ENCODE measurements around the gene ELFN1. TPM values are rescaled to one million over a fixed set of nuclear protein-coding genes. Genes with fewer than 3 reads are reported as not detected.

ELFN1 gene
- polyA plus RNA-seq, 1 of the 3 experiments (the other 2 are of a cell fraction) = 0.05 TPM

GRCh38 chr7:1698951-1699350, 28.9 kb downstream of the ELFN1 start:
- H3K9ac ChIP-seq = no peak overlapping the region
- no peaks in the 10 kb centered on the region for H3F3A ChIP-seq (replicated peaks; ENCODE audit: insufficient read depth)
- no peak overlapping the region for H3K4me2 ChIP-seq
- CTCF ChIA-PET = interaction anchor here (0.8 to 1.4 kb wide), 4 partner anchors 13 to 120 kb away, joined by 3 read pairs; no protein-coding TSS in a partner anchor
- no peak overlapping the region for H3K4me3 ChIP-seq (ENCODE audit: low read depth in 2 of 2, low read length in 1 of 2)
- H4K20me1 ChIP-seq (ENCODE audit: insufficient read depth) = no peaks in the 10 kb centered on the region
- H3K79me2 ChIP-seq (ENCODE audit: insufficient read depth) = no peaks in the 10 kb centered on the region
- peaks cover 0 to 19% of the 10 kb centered on the region in 2 experiments; a peak in 1 of 4 replicates for H3K4me1 ChIP-seq (ENCODE audit: control insufficient read depth in 1 of 2, insufficient read depth in 2 of 2, low read depth in 1 of 2, low read length in 1 of 2)
- peaks cover 10% of the 10 kb centered on the region; the same call in 1 of the 2 replicates for H3K27me3 ChIP-seq (ENCODE audit: insufficient read depth)
- no peak overlapping the region for H3K27ac ChIP-seq (ENCODE audit: low read depth in 2 of 2, low read length in 1 of 2)
- H2AFZ ChIP-seq (ENCODE audit: low read depth) = no peak overlapping the region
- WGBS (ENCODE audit: low lambda C conversion rate) = 64% methylated on average over 6 of the region's 6 CpGs
- POLR2A ChIA-PET = no interaction called here
- H3K9me3 ChIP-seq = no peaks in the 10 kb centered on the region; the same call in 1 of the 2 replicates
- TF ChIP-seq, protein P1, sequence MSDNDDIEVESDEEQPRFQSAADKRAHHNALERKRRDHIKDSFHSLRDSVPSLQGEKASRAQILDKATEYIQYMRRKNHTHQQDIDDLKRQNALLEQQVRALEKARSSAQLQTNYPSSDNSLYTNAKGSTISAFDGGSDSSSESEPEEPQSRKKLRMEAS (IDR thresholded peaks at IDR 0.05; ENCODE audit: low read depth) = no peak
- no peak for TF ChIP-seq NRF1 (IDR thresholded peaks at IDR 0.05; ENCODE audit: low read depth, low read length)
- TF ChIP-seq POLR2AphosphoS5 (IDR thresholded peaks at IDR 0.05; ENCODE audit: low read depth, low read length) = no peak
- TF ChIP-seq SIN3A (IDR thresholded peaks at IDR 0.05; ENCODE audit: borderline replicate concordance, low read depth, low read length) = no peak
- TF ChIP-seq TCF12 (IDR thresholded peaks at IDR 0.05) = no peak
- TF ChIP-seq YY1 (IDR thresholded peaks at IDR 0.05; ENCODE audit: low read depth) = no peak
- TF ChIP-seq PBX3 (IDR thresholded peaks at IDR 0.05) = no peak
- TF ChIP-seq FOXJ3 (CRISPR knock-in tag; IDR thresholded peaks at IDR 0.05) = no peak
- TF ChIP-seq MEF2A (IDR thresholded peaks at IDR 0.05; ENCODE audit: borderline replicate concordance, low read depth) = no peak
- TF ChIP-seq REST (IDR thresholded peaks at IDR 0.05; ENCODE audit: low read depth, low read length) = no peak
- TF ChIP-seq USF2 (IDR thresholded peaks at IDR 0.05; ENCODE audit: borderline replicate concordance, low read depth, low read length) = no peak
- no peaks in the 10 kb centered on the region for H3K9me2 ChIP-seq
- no peak for DNase-seq
- H3K36me3 ChIP-seq (replicated peaks in 1 of 2; ENCODE audit: control insufficient read depth in 1 of 2, insufficient read depth in 2 of 2, low read length in 1 of 2) = no peaks in the 10 kb centered on the region

DNA sequence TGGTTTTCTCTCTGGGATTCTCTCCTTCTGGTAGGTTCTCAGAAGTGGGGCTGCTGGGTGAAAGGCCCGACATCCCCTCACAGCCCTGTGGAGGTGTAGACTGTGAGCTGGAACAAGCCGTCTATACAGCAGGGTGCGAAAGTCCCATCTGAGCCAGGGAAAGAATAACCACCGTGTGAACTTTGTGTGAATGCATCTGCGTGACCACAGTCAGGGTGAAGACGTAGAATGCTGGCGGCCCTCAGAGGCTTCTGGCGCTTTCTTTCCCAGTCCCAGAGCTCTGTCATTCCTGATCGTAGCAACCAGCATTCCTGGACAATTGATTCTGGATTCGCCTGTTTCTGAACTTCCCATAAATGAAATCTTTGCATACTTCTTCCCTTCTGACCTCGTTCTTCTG, 30.0 kb downstream of the ELFN1 start:
- 71% methylated on average over 11 of the region's 11 CpGs for WGBS (ENCODE audit: low lambda C conversion rate)
- CTCF ChIA-PET = interaction anchor here (1.7 kb wide), 1 partner anchor 16 kb away, joined by 4 read pairs; no protein-coding TSS in a partner anchor
- no peak for TF ChIP-seq GABPA (IDR thresholded peaks at IDR 0.05; ENCODE audit: low read depth)
- TF ChIP-seq EP300 (IDR thresholded peaks at IDR 0.05; ENCODE audit: borderline replicate concordance in 1 of 2, low read depth in 1 of 2, low read length in 1 of 2) = no peak
- no peak for TF ChIP-seq EZH2phosphoT487 (IDR thresholded peaks at IDR 0.05; ENCODE audit: borderline replicate concordance, low read depth)
- TF ChIP-seq YY1 (IDR thresholded peaks at IDR 0.05; ENCODE audit: low read depth) = no peak
- TF ChIP-seq, protein P1 (IDR thresholded peaks at IDR 0.05; ENCODE audit: low read depth) = no peak
- no peak for TF ChIP-seq FOXM1 (IDR thresholded peaks at IDR 0.05; ENCODE audit: low read depth)
- no peak for TF ChIP-seq SIN3A (IDR thresholded peaks at IDR 0.05; ENCODE audit: borderline replicate concordance, low read depth, low read length)
- TF ChIP-seq, protein P2, sequence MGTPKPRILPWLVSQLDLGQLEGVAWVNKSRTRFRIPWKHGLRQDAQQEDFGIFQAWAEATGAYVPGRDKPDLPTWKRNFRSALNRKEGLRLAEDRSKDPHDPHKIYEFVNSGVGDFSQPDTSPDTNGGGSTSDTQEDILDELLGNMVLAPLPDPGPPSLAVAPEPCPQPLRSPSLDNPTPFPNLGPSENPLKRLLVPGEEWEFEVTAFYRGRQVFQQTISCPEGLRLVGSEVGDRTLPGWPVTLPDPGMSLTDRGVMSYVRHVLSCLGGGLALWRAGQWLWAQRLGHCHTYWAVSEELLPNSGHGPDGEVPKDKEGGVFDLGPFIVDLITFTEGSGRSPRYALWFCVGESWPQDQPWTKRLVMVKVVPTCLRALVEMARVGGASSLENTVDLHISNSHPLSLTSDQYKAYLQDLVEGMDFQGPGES (IDR thresholded peaks at IDR 0.05; ENCODE audit: low read depth, low read length) = no peak
- TF ChIP-seq POLR2AphosphoS5 (IDR thresholded peaks at IDR 0.05; ENCODE audit: low read depth, low read length) = no peak
- TF ChIP-seq TCF12 (IDR thresholded peaks at IDR 0.05) = no peak
- no peak for TF ChIP-seq NRF1 (IDR thresholded peaks at IDR 0.05; ENCODE audit: low read depth, low read length)
- TF ChIP-seq CHD2 (IDR thresholded peaks at IDR 0.05; ENCODE audit: low read length, partially characterized antibody) = no peak
- TF ChIP-seq PBX3 (IDR thresholded peaks at IDR 0.05) = no peak

More for the DNA sequence above, 30.0 kb downstream of the ELFN1 start:
- Histone ChIP-seq H3K9ac (no peak overlapping the region), H3K36me3 (replicated peaks in 1 of 2; ENCODE audit: control insufficient read depth in 1 of 2, insufficient read depth in 2 of 2, low read length in 1 of 2) (no peaks in the 10 kb centered on the region), H3K9me3 (no peaks in the 10 kb centered on the region; the same call in 1 of the 2 replicates), H3F3A (replicated peaks; ENCODE audit: insufficient read depth) (no peaks in the 10 kb centered on the region), H3K4me3 (ENCODE audit: low read depth in 2 of 2, low read length in 1 of 2) (no peak overlapping the region), H3K27ac (ENCODE audit: low read depth in 2 of 2, low read length in 1 of 2) (no peak overlapping the region), H3K79me2 (ENCODE audit: insufficient read depth) (no peaks in the 10 kb centered on the region), H3K9me2 (no peaks in the 10 kb centered on the region), H4K20me1 (ENCODE audit: insufficient read depth) (no peaks in the 10 kb centered on the region), H2AFZ (ENCODE audit: low read depth) (no peak overlapping the region), H3K4me1 (ENCODE audit: control insufficient read depth in 1 of 2, insufficient read depth in 2 of 2, low read depth in 1 of 2, low read length in 1 of 2) (peaks cover 0 to 12% of the 10 kb centered on the region in 2 experiments; a peak in 1 of 4 replicates), H3K27me3 (ENCODE audit: insufficient read depth) (peaks cover 10% of the 10 kb centered on the region; the same call in 1 of the 2 replicates), H3K4me2 (no peak overlapping the region)
- peak; percentile 4 for DNase-seq
- POLR2A ChIA-PET = no interaction called here
